OCI-LY1 (cell line): Measurements from ENCODE around the gene CACFD1.

Source experiments
- H2AFZ ChIP-seq: fragments of 200-600 bp; sonication (generic), shearing (Covaris generic); 2 replicates; pipeline ENCODE4 v1.6.0; 2014; ENCODE audit warnings: antibody characterized with exemption, mild to moderate bottlenecking, low read length
- H3F3A ChIP-seq: fragments of 200-600 bp; sonication (generic), shearing (Covaris generic); 2 replicates; pipeline ENCODE4 v1.6.0; 2014; ENCODE audit warnings: mild to moderate bottlenecking, antibody characterized with exemption, low read length, moderate library complexity; ENCODE audit not compliant: insufficient read depth
- H3K27ac ChIP-seq: fragments of 200-600 bp; sonication (generic); 2 replicates; pipeline ENCODE4 v1.5.1; 2014; ENCODE audit warnings: low read length, mixed run types, mild to moderate bottlenecking, low read depth; ENCODE audit not compliant: poor library complexity, severe bottlenecking
- H3K27me3 ChIP-seq: fragments of 200-600 bp; sonication (generic); 2 replicates; pipeline ENCODE4 v1.6.0; 2014; ENCODE audit warnings: antibody characterized with exemption, mild to moderate bottlenecking, low read length, moderate library complexity; ENCODE audit not compliant: insufficient read depth
- H3K36me3 ChIP-seq: fragments of 200-600 bp; sonication (generic); 2 replicates; pipeline ENCODE4 v1.6.1; 2014; ENCODE audit warnings: mild to moderate bottlenecking, antibody characterized with exemption, low read length, moderate library complexity, mixed read lengths; ENCODE audit not compliant: insufficient read depth
- H3K4me1 ChIP-seq: fragments of 200-600 bp; sonication (generic); 2 replicates; pipeline ENCODE4 v1.5.1; 2014; ENCODE audit warnings: mild to moderate bottlenecking, low read length, moderate library complexity; ENCODE audit not compliant: insufficient read depth, severe bottlenecking
- H3K4me2 ChIP-seq: fragments of 200-600 bp; sonication (generic), shearing (Covaris generic); 2 replicates; pipeline ENCODE4 v1.6.1; 2014; ENCODE audit warnings: low read length
- H3K4me3 ChIP-seq: fragments of 200-600 bp; sonication (generic); 2 replicates; pipeline ENCODE4 v1.5.1; 2014; ENCODE audit warnings: low read length, low read depth, mild to moderate bottlenecking, mixed read lengths; ENCODE audit not compliant: poor library complexity, severe bottlenecking
- H3K79me2 ChIP-seq: fragments of 200-600 bp; shearing (Covaris generic); 2 replicates; pipeline ENCODE4 v1.6.1; 2016; ENCODE audit warnings: mixed run types, low read length, mixed read lengths; ENCODE audit not compliant: insufficient read depth
- H3K9ac ChIP-seq: fragments of 200-600 bp; sonication (generic), shearing (Covaris generic); 2 replicates; pipeline ENCODE4 v1.6.1; 2014; ENCODE audit warnings: mild to moderate bottlenecking, low read length, mixed read lengths
- H3K9me2 ChIP-seq: fragments of 200-600 bp; sonication (generic), shearing (Covaris generic); 2 replicates; pipeline ENCODE4 v1.6.1; 2014; ENCODE audit warnings: low read depth, mild to moderate bottlenecking, low read length, mixed read lengths
- H3K9me3 ChIP-seq: fragments of 200-600 bp; shearing (Covaris generic); 2 replicates; pipeline ENCODE4 v1.6.1; 2014; ENCODE audit warnings: low read length, mixed read lengths
- H4K20me1 ChIP-seq: fragments of 200-600 bp; sonication (generic), shearing (Covaris generic); 2 replicates; pipeline ENCODE4 v1.6.0; 2016; ENCODE audit warnings: mild to moderate bottlenecking, low read length; ENCODE audit not compliant: insufficient read depth
- EZH2 ChIP-seq: fragments of 200-600 bp; sonication (generic), shearing (Covaris generic); IDR thresholded peaks from 2 replicates; pipeline ENCODE4 v1.8.0; 2017; ENCODE audit warnings: borderline replicate concordance, mixed run types, mild to moderate bottlenecking, antibody characterized with exemption, low read length, moderate library complexity, mixed read lengths
- TF ChIP-seq, protein P1 (sequence below): fragments of 200-600 bp; sonication (generic), shearing (Covaris generic); IDR thresholded peaks from 2 replicates; pipeline ENCODE4 v1.5.1; 2017; ENCODE audit warnings: mild to moderate bottlenecking, antibody characterized with exemption, low read length, moderate library complexity, mixed read lengths

The CACFD1 gene

GRCh38 chr9:133496861-133497842 lies 37.4 kb downstream of the CACFD1 start:
- H3K4me2 ChIP-seq: no peak overlapping the region
- H4K20me1 ChIP-seq: no peaks in the 10 kb centered on the region
- no peak overlapping the region for H2AFZ ChIP-seq
- no peaks in the 10 kb centered on the region for H3K79me2 ChIP-seq
- H3K9ac ChIP-seq: no peak overlapping the region
- H3F3A ChIP-seq: no peaks in the 10 kb centered on the region
- H3K4me1 ChIP-seq: no peaks in the 10 kb centered on the region
- no peak for TF ChIP-seq EZH2
- TF ChIP-seq, protein P1, sequence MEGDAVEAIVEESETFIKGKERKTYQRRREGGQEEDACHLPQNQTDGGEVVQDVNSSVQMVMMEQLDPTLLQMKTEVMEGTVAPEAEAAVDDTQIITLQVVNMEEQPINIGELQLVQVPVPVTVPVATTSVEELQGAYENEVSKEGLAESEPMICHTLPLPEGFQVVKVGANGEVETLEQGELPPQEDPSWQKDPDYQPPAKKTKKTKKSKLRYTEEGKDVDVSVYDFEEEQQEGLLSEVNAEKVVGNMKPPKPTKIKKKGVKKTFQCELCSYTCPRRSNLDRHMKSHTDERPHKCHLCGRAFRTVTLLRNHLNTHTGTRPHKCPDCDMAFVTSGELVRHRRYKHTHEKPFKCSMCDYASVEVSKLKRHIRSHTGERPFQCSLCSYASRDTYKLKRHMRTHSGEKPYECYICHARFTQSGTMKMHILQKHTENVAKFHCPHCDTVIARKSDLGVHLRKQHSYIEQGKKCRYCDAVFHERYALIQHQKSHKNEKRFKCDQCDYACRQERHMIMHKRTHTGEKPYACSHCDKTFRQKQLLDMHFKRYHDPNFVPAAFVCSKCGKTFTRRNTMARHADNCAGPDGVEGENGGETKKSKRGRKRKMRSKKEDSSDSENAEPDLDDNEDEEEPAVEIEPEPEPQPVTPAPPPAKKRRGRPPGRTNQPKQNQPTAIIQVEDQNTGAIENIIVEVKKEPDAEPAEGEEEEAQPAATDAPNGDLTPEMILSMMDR: no peak
- H3K9me2 ChIP-seq: no peaks in the 10 kb centered on the region
- H3K36me3 ChIP-seq: no peaks in the 10 kb centered on the region; the same call in 1 of the 2 replicates
- H3K4me3 ChIP-seq: no peak overlapping the region
- peaks cover 7% of the 10 kb centered on the region; the same call in 1 of the 2 replicates for H3K27me3 ChIP-seq
- H3K27ac ChIP-seq: no peak overlapping the region
- no peaks in the 10 kb centered on the region for H3K9me3 ChIP-seq

- H3K9me3 ChIP-seq: peaks cover 6% of the 10 kb centered on the region; the same call in 1 of the 2 replicates
- H3K9ac ChIP-seq: no peak overlapping the region
- TF ChIP-seq EZH2: no peak
- TF ChIP-seq, protein P1: no peak
- no peak overlapping the region for H3K4me2 ChIP-seq
- no peaks in the 10 kb centered on the region for H3K79me2 ChIP-seq
- H4K20me1 ChIP-seq: no peaks in the 10 kb centered on the region
- no peaks in the 10 kb centered on the region; the same call in 1 of the 2 replicates for H3K36me3 ChIP-seq
- peaks cover 12% of the 10 kb centered on the region; the same call in 1 of the 2 replicates for H3K27me3 ChIP-seq
- no peak overlapping the region for H3K27ac ChIP-seq
- H2AFZ ChIP-seq: no peak overlapping the region
- no peak overlapping the region for H3K4me3 ChIP-seq
- H3K4me1 ChIP-seq: no peaks in the 10 kb centered on the region
- H3F3A ChIP-seq: no peaks in the 10 kb centered on the region
- no peaks in the 10 kb centered on the region for H3K9me2 ChIP-seq
Measured at GRCh38 chr9:133499132-133499891, 39.5 kb downstream of the CACFD1 start.

GRCh38 chr9:133499892-133500270 lies 40.1 kb downstream of the CACFD1 start:
- TF ChIP-seq, protein P1: no peak
- no peak for TF ChIP-seq EZH2
- no peaks in the 10 kb centered on the region for H3K79me2 ChIP-seq
- peaks cover 6% of the 10 kb centered on the region; the same call in 1 of the 2 replicates for H3K9me3 ChIP-seq
- H3K9me2 ChIP-seq: no peaks in the 10 kb centered on the region
- no peaks in the 10 kb centered on the region for H3F3A ChIP-seq
- no peaks in the 10 kb centered on the region; the same call in 1 of the 2 replicates for H3K36me3 ChIP-seq
- H3K4me2 ChIP-seq: no peak overlapping the region
- H3K4me3 ChIP-seq: no peak overlapping the region
- no peak overlapping the region for H3K27ac ChIP-seq
- H3K4me1 ChIP-seq: no peaks in the 10 kb centered on the region
- H3K9ac ChIP-seq: no peak overlapping the region
- H3K27me3 ChIP-seq: peaks cover 12% of the 10 kb centered on the region; the same call in 1 of the 2 replicates
- H2AFZ ChIP-seq: no peak overlapping the region
- H4K20me1 ChIP-seq: no peaks in the 10 kb centered on the region
